HG03039 (cell line): ENCODE measurements around the gene CADPS2.

ENCODE experiments used
- ATAC-seq: cut with Tn5 transposase; IDR thresholded peaks from one replicate; pipeline ENCODE4 v1.9.1; 2021; ENCODE audit warnings: mild to moderate bottlenecking, moderate library complexity; ENCODE audit not compliant: unreplicated experiment

The CADPS2 gene

DNA sequence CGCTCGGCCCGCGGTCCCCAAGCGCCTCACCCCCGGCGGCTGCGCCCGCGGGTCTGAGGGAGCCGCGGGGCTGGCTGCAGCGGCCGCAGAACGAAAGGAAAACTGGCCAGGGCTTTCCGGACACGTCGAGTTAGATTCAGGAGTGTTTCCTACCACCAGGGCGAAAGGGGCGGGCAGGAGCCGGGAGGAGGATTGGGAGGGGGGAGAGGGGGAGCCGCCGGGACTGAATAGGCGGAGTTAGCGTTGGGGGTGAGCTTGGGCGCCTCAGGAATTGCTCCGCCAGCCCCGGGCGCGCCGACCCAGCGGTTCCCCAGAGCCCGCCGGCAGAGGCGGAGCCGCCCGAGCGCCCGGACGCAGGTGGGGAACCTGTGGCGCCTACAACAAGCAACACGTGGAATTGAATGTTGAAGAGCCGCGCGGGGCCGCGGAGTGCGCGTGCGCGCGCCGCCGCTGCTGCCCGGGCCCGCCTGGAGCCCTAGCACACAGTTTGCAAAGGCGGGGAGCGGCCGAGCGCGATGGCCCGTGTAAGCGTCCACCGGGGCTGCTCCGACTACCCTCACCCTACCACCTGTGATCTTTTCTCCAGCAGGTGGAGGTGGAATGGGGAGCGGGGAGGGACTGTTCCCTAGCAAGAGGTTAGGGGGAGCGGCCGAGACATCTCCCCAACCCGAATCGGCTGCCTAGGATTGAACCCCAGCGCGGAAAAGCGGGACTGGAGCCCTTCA lies at the start of gene CADPS2:
Gene CADPS2 (minus strand): TSS at position 104 of the 725 bp plus-strand sequence. CDS start 123 bp downstream, outside the sequence.
- ATAC-seq: peak; percentile 63

DNA sequence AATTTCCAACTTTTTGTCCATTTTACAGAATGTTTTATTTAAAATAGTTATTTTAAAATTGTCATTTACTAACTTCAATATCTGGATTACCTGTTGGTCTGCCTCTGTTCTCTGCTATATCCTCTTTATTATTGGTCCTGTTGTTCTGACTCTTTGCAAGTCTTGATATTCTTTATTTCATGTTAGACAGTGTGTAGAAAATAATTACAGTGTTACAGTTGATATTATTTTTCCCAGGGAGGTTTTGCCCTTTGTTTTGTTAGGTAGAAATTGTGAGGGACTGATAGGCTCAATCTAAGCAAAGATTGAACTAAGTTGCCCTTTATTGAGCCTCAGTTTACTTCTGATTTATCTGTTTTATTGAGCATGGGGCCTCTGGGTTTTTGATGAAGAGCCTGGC lies 49.4 kb upstream of the CADPS2 start:
- ATAC-seq: no peak

DNA sequence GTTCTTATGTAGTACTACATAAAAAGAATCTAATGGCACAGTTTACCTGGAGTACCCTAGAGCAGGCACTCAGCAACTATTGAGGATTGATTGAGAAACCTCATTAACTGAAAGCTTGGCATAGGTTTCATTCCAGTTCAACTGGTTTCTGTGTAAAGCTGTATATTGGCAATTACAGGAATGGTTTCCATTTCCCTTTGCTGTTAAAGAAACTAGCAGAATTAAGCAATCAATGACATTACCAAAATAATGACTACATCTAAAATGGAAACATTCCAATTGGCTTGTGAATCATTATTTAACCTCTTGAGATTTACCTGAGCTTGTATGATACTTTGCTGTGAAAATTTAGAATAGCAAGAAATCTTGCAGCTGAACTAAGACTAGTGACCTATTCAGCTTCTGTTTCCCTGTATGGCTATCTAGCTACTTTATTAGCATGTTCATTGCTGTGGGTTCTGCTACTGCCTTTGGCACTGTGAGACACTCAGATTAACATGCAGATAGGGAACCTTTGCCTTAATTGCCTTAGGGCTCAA lies 33.5 kb upstream of the CADPS2 start:
- ATAC-seq: no peak

DNA sequence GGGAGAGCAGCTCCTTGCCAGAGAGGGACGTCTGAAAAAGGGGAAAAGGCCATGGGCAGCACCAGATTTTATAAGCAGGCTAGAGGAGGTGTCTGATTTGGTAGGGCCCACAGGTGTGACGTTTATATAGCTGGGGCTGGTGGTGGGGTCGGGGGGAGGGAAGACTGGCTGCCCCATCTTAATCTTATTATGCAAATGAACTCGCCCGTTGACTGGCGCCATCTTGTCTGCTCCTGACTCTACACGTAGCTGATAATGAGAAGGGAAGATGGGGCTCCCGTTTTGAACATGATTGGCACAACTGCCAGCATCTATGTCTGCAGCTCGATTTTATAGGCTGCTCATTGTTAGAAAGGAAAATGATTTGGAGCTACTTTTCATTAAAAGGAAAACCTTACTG lies 28.6 kb upstream of the CADPS2 start:
- no peak for ATAC-seq

DNA sequence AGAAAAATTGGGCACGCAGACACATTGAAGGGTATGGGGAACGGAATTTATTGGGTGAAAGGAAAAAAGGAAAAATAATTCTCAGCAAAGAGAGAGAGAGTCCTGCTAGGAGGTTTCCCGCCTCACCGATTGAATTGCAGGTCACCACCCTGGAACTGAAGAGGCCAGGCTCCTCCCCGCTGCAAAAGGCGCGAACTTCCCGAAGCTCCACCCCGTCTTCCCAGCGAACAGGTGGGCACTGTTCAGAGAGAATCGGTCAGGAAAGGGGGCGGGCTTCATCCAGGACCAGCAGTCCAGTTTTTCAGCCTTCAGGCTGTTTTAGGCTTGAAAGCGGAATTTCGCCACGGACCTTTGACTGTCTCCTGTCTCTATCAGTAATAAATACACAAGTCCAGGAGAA lies 27.3 kb upstream of the CADPS2 start:
- ATAC-seq: no peak

DNA sequence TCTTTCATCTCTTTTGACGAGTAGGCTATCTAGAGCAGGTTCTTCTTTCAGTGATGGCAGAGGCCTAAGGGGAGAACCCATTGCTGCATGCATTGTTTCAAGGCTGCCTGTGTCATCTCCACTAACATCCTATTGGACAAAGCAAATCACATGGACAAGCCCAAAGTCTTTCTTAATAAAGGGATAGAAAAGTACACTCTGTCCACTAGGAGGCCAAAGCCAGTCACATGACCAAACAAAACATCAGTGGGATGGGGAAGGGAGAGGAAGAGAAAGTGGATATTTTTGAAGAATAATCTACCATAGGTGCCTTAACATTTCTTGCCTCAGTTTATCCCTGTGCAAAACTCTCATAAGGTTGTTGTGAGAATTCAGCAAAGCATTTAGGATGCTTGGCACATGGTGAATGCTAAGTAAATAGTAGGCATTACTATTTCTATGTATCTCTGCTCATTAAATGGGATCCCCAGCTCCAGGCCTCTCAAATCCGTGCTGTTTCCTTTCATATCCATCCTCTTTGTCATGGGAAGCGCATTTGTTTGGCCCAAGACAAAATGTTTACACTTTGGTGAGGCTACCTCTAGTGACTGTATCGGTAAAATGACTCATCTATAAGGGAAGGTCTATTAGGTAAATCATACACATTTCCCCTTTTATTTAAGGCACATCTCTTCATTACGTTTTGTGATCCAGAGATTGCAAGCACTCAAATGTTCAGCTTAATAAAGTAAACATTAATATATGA lies 16.7 kb upstream of the CADPS2 start:
- no peak for ATAC-seq

DNA sequence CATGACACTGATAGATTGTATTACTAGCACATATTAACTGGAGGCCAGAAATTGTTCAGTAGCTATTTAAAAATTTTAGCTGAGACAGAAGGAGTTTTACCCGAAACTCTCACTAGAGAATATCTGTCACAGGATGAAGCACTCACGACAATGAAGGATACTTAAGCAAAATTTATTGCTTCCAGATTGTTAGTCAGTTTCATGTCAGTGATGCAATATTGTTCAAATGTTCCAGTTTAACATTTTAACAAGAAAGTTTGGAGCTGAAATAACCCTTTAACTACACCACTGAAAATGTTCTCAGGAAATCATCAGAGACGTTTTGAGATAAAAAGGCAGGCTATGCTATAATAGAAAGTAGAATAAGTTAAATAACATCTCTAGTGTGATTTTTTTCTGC lies 15.0 kb upstream of the CADPS2 start:
- no peak for ATAC-seq

DNA sequence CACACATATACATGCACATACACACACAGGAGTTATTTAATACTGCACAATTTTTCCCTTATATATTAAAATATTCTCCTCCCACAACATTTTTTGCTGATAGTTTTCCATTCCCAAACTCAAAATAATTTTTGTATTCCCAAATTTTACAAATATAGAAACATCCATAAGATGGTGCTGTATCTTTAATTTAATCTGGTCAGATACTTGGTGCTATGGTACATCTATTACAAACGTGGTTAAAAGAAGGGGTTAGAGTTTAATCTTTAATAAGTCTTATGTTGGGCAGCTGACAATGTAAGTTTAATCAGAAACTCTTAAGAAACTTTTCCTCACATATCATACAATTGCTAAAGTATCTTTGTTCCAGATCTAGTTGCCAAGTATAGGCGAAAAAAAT lies 10.2 kb upstream of the CADPS2 start:
- no peak for ATAC-seq

DNA sequence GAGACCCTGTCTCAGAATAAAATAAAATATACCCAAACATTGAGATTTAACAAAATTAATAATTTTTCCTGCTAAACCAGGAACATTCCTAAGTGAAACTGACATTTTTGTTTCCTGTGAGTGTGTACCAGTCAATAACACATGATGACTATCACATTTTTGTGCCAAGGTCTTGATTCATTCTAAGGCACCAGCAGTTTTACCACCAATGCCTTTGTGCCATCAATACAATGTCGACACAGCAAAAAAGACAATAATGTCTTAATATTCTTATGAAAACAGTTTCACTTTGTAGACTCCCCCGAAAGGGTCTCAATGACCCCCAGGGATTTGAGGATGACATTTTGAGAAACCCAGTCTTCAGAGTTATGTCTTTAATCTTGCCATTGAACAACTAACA lies 7.2 kb upstream of the CADPS2 start:
- no peak for ATAC-seq

DNA sequence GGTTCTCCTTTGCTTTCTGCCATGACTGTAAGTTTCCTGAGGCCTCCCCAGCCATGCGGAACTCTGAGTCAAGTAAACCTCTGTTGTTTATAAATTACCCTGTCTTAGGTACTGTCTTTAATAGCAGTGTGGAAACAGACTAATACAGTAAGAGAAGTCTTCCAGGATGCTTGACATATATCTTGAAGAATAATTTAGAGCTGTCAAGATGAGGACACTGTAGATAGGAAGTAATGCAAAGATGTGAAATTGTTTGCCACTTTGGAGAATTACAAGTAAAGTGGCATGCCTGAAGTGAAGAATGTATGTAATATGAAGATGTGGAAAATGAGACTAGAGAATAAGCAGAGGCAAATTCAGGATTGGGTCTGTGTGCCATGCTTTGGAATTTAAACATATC lies 2.9 kb upstream of the CADPS2 start:
- no peak for ATAC-seq

DNA sequence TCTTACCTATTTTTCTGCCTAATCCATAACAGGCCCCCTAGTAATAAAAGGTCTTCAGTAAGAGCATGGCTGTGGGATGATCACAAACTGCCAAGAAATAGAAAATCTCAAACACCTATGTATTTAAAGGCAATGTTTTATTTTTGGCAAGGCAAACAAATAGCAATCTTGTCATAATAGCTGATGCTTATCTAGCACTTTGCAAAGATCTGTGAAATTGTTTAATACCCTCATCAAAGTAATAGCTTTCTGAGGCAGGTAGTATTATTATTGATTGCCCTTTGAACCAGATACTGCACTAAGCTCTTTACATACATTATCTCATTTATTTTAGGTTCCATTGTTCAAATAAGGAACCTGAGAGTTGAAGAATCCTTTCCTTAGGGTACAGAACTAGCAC lies 1.6 kb upstream of the CADPS2 start:
- no peak for ATAC-seq

DNA sequence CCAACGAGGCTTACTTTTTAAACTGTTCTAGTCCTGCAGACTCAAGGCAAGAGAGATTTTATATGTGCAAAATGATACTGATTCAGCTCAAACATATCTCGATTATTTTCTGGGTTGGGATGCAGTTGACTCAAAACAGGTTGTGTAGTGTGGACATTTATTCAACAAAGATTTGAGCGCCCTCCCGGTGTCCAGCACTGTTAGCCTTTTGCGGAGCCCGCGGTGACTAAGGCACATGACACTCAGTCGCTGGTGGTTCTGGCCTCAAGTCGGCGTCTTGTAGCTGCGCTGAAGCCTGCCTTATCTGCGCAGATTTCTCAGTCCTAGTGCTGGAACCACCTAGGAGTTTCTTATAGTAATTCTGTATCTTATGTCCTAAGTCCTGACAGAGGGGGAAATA lies 938 bp upstream of the CADPS2 start:
- ATAC-seq: no peak

DNA sequence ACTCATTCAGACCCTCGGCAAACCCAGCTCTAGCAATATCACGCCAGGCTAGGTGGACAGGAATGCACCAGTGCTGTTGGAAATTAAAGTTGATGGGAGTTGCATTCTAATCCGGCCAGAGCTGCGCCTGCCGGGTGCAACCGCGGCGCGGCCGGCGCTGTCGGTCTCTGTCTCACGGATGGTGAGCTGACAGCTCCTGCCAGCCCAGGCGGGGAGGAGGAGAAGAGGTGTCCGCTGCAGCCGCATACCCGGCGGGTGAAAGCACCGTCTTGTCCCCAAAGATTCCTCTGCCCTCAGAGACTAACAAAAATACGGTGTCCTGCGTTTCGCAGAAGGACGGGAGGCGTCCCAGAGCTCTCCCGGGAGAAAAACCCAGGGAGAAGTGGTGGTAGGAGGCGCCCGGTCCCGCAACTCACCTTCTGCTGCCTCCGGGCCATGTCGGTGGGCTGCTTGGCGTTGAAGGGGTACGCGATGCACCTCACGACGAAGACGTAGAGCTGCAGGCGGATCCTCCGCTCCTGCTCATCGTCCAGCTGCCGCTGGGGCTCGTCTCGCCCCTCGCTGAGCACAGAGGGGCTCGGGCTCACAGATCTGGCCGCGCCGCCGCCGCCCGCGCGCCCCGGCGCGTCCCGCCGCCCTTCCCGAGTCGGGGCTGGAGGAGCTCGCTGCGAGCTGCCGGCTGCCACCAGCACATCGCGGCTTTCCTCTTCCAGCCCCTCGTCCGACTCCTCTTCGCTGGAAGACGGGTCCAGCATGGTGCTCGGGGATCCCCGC lies 490 bp downstream of the CADPS2 start:
- ATAC-seq: peak; percentile 35

DNA sequence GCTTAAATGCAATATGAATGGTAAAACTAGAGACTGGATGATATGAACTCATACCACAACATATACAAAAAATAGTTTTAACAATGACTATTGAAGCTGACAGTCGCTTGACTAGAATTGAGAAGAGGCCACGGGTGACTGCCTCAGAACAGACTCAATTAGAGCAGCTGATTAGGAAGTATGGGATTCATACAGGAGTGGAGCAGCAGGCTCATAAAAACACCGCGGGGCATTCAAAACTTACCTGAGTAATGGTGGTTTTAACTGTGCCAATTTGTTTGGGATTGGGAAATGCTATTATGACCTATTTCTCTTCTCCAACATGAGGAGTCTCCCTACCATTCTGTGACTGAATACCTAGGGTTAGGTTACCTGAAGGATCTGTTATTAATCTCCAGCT lies 2.1 kb downstream of the CADPS2 start:
- no peak for ATAC-seq

DNA sequence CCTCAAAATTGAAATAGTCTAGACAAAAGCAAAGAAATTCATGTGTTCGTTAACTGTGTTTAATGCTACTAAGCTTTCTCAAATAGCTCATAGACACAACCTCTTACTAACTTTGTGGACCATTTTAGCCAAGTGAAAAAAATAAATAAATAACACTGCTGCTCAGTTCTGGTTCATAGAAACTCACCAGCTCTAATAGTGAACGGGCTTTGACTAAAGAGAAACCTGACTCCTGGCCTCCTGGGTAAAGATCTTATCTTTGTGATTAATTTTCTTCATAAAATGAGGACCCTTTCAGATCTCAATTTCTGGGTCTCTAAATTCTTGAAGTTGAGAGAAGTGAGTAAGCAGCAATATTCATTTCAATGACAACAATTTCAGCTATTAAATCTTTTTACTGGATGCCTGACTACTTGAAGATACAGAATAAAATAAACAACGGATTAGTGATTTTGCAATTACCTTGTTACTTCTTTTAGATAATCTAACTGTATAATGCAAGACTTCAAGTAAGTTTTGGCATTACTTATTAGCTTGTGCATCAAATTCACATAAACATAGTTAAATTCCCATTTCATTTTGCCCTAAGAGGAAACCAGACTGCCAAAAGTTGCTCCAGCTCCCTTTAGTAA lies 3.1 kb downstream of the CADPS2 start:
- ATAC-seq: no peak

DNA sequence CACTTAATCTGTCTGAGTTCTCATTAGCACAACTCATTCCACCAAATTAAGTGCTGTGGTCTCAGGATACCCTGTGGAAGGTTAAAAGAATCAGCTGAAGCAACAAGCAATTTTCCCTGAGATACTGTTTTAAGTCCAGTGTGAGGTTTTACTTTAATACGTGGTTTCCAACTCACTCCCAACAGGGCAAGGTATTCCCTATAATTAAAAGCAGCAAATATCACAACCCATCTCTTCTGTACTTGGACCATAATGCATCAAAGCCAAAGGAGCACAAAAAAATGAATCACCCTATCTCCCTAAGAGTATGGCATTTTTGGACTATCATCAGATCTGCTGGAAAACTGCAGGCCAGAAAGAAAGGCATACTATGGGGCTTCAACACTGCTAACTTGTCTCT lies 4.9 kb downstream of the CADPS2 start:
- ATAC-seq: no peak

DNA sequence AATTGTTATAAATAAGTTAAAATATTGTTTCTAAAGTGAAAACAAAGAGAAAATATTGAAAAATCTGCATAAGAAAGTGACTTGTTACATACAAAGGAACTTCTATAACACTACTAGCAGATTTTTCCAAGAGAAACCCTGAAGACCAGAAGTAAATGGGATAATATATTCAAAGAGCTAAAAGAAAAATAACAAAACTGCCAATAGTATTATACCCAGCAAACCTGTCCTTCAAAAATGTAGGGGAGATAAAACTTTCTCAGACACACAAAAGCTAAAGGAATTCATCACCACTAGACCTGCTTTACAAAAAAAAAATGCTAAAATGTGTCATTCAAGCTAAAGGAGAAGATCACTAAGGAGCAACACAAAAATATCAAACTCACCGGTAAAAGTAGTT lies 17.0 kb downstream of the CADPS2 start:
- ATAC-seq: no peak

DNA sequence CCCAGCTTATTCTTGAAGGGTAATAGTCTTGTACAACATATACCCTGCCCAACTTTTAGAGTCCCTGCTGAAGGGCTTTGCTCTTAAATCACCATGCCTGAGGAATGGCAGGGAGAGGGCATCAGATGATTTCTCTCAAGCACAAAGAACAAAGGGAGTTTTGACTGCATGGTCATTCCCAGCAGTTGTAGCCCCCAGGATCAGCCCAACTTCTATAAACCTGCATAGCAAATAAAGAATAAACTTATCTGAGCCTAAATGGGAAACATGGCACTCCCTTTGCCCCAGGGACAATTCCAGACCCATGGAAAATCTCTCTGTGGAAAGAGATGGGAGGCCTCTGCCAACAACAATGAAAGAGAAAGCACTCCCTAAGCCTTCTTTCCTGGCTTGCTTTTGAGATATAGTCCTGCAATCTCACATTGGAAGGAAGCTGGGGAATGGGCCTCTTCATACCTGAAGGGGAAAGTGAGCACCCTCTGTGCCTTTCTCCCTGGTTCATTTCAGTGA lies 18.7 kb downstream of the CADPS2 start:
- no peak for ATAC-seq

DNA sequence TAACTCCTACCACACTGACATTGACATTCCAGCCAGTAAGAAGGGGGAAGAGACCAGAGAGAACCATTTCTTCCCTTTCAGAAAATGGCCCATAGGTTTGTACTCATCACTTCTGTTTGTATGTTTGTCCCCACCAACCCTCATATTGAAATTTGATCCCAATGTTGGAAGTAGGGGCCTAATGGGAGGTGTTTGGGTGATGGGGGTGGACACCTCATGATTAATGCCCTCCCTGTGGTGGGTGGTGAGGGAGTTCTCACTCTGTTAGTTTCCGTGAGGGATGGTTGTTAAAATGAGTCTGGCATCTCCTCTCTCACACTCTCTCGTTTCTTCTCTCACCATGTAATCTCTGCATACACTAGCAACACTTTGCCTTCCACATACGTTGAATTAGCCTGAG lies 21.4 kb downstream of the CADPS2 start:
- no peak for ATAC-seq

DNA sequence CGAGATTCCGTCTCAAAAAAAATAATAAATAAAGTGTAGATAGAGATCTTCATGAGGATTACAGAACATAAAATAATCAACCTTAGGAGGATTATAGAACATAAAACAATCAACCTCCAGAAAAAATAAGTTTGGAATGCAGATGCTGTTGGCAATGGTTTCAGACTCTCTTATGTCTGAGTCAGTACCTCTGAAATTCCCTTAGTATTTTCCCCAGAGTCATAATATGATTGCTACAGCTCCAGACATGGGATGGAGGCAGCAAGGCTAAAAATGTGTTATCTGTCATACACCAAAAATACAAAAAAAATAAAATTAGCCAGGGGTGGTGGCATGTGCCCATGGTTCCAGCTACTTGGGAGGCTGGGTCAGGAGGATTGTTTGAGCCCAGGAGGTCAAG lies 22.2 kb downstream of the CADPS2 start:
- ATAC-seq: no peak

DNA sequence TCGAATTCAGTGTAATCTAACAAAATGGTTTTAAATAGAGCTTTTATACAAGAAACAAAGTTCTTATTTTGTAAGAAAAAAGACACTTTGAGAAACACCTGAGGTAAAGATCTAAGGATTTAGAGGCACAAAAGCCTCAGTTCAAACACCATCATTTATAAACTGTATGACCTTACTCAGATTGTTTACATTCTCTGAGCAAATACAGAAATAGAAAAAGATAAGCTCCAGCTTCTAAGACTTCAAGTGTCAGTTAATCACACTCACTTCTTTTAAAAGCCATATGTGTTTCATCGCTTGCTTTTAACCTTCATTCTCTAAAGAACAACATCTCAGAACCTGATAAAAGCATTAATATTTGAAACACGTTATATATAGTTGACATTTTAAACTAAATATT lies 27.9 kb downstream of the CADPS2 start:
- ATAC-seq: no peak
